HG02884 (cell line): ENCODE measurements around the gene RUNX1.

Experiments
- ATAC-seq: cut with Tn5 transposase; IDR thresholded peaks from one replicate; pipeline ENCODE4 v1.9.1; 2021; ENCODE audit warnings: mild to moderate bottlenecking, moderate library complexity; ENCODE audit not compliant: unreplicated experiment

Gene RUNX1

GRCh38 chr21:34865400-34866241 is 183.5 kb downstream of the RUNX1 start:
- peak; percentile 87 for ATAC-seq

DNA sequence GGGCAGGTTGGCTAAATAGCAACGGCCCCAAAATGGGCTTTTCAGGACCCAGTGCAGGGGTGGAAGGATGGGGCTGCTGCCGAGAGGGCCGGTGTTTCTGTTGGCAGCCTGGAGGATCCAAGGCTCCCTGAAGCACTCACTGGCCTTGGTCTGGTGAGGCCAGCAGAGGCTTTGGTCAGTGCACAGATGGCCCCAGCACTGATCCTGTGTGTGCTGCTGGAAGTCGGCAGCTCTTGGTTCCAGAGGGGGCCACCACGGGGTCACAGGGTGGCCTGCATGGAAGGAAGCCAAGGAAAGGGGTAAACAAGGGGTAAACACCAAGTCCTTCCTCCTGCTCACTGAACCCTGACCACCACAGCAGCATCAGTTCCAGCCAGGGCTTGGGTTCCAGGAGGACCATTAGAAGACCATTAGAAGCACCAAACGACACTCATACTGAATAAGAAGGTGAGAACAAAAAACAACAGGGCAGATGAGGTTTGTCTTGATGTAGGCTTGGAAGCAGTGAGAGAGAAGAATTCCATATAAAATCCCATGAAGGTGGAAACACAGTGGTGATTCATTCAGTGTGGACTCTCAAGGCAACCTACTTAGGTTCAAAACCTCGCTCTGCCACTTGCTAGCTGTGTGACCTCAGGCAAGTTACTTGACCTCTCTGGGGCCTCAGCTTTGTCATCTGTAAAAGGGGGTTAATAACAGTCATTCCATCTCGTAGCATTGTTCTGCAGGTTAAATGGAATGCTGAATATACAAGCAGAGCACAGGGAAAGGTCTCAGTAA is 184.5 kb downstream of the RUNX1 start:
- no peak for ATAC-seq

GRCh38 chr21:34862951-34863350 is 186.2 kb downstream of the RUNX1 start:
- ATAC-seq, result no peak

GRCh38 chr21:34861258-34861657 is 187.8 kb downstream of the RUNX1 start:
- no peak for ATAC-seq

DNA sequence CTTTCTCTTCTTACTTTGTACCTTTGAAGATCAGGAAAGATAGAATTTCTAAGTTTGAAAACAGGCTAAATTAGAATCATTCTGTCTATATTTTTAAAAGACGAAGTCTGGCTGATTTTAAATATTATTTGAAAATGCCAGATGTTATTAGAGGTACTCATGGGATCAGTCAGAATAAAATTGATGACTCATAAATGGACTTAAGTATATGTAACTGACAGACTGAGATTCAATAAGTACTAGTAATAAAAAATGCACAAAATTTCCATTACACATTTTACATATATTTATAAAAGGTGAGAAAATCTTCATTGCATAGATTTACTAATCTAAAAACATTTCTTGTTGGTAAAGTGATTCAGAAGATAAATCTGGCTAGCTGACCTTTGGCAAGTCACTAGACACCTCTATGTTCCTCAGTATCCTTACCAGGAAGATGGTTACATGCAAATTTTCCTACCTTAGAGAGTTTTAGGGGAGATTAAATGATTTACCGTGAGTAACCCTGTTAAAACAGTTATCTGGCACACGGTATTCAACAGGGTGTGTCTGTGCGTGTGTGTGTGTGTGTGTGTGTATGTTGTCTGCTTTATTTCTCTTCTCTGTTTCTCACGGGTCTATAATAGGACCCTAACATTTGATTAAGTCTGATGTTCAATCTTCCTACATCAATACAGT is 189.0 kb downstream of the RUNX1 start:
- no peak for ATAC-seq

- no peak for ATAC-seq
These were observed 190.5 kb downstream of the RUNX1 start for GRCh38 chr21:34858559-34858958.

- ATAC-seq, result no peak
These were observed 191.2 kb downstream of the RUNX1 start for GRCh38 chr21:34857874-34858273.

- no peak for ATAC-seq
These were observed 191.9 kb downstream of the RUNX1 start for GRCh38 chr21:34857122-34857713.

DNA sequence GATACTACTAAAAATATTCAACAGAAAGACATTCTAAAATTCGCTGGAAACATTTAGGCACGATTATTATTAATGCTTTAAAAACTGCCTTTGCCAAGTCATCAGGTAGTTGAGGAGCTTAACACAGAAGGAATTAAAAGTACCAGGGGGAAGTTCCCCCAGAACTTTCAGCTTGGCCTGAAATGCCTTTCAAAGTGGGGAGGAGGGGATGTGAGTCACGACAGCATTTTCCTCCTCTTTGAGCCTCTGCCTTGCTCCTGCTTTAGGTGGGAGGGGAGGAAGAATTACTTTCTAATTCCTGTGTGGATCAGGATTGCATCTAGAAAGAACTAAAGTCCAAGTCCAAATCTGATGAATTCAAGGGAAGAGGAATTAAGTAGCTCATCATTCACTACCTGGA is 196.7 kb downstream of the RUNX1 start:
- ATAC-seq, result no peak

GRCh38 chr21:34850166-34850690 is 198.9 kb downstream of the RUNX1 start:
- no peak for ATAC-seq

GRCh38 chr21:34846601-34847112 is 202.4 kb downstream of the RUNX1 start:
- no peak for ATAC-seq

DNA sequence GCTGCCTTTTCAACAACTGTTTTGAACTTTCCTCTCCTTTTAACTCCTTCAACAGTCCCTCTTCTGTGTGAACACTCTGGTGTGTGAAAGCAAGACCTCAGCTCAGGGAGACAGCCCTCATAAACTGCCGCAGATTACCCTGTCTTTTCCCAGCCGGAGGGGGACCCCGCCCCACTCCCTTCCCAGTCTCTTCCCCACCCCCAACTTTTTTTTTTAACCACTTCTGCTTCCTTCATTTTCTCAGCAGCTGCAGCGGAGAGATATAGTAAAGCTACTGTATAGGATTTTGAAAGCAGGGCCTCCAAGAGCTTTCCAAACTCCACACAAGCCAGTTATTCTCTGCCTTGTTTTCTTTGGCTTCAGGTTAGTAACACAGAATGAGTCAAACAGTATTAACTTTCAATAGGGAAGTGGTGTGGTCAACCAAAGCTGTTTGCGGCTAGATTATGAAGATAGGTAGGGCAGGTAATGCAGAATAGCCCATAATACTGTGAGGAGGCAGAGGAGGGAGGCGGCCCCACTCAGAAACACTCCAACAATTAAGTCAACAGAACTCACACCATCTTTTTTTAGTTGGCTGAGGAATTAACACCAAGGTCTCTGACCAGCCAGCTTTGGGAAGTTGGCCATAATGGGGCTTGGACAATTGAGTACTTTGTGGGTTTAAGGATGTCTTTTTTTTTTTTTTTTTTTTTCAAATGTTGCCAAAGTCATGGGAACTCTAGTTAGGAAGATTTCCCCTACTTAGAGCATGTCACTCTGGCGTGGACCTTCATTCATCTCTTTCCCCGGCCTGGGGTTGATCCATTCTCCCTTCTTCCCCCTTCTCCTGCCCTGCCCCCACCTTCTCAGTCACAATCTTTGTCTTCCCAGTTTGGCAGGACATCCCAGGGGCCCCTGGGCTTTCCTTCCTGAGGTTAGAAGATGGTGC is 203.3 kb downstream of the RUNX1 start:
- peak; percentile 85 for ATAC-seq

- no peak for ATAC-seq
These were observed 204.2 kb downstream of the RUNX1 start for GRCh38 chr21:34844924-34845238.

GRCh38 chr21:34844013-34844923 is 204.8 kb downstream of the RUNX1 start:
- ATAC-seq, result no peak

GRCh38 chr21:34843562-34843961 is 205.5 kb downstream of the RUNX1 start:
- ATAC-seq, result no peak

- ATAC-seq, result no peak
These were observed 207.9 kb downstream of the RUNX1 start for GRCh38 chr21:34841154-34841553.

- ATAC-seq, result no peak
These were observed 208.4 kb downstream of the RUNX1 start for GRCh38 chr21:34840693-34841092.

GRCh38 chr21:34838956-34839820 is 209.9 kb downstream of the RUNX1 start:
- ATAC-seq, result no peak
